ENCODE data around the gene TMEM154.

TMEM154 gene

GRCh38 chr4:152697284-152698088, 17.7 kb upstream of the TMEM154 start:
- TF ChIP-seq ZFX (IDR thresholded peaks at IDR 0.05), result no peak
- no peak overlapping the region for H3K27ac ChIP-seq

- TF ChIP-seq CTCF (conservative IDR thresholded peaks at IDR 0.05), result no peak
- TF ChIP-seq ZFX (IDR thresholded peaks at IDR 0.05), result no peak
- H3K27ac ChIP-seq, result no peak overlapping the region
These were observed 17.0 kb upstream of the TMEM154 start for GRCh38 chr4:152696764-152697261.

- TF ChIP-seq ZFX (IDR thresholded peaks at IDR 0.05), result no peak
- TF ChIP-seq CTCF (conservative IDR thresholded peaks at IDR 0.05), result no peak
These were observed 14.1 kb upstream of the TMEM154 start for GRCh38 chr4:152693871-152694270.

GRCh38 chr4:152691761-152692160, 12.0 kb upstream of the TMEM154 start:
- TF ChIP-seq ZFX (IDR thresholded peaks at IDR 0.05), result no peak
- no peak for TF ChIP-seq CTCF (conservative IDR thresholded peaks at IDR 0.05)
- no peak overlapping the region for H3K27ac ChIP-seq

More at GRCh38 chr4:152693871-152694270, 14.1 kb upstream of the TMEM154 start:
- H3K27ac ChIP-seq, result no peak overlapping the region

- no peak for TF ChIP-seq ZFX (IDR thresholded peaks at IDR 0.05)
- no peak for TF ChIP-seq CTCF (conservative IDR thresholded peaks at IDR 0.05)
- H3K27ac ChIP-seq, result no peak overlapping the region
These were observed 11.2 kb upstream of the TMEM154 start for GRCh38 chr4:152690706-152691651.

- H3K27ac ChIP-seq, result no peak overlapping the region
- TF ChIP-seq CTCF (conservative IDR thresholded peaks at IDR 0.05) (no peak), ZFX (IDR thresholded peaks at IDR 0.05) (no peak)
These were observed 10.1 kb upstream of the TMEM154 start for GRCh38 chr4:152689615-152690501.

GRCh38 chr4:152687974-152688599, 8.3 kb upstream of the TMEM154 start:
- no peak for TF ChIP-seq CTCF (conservative IDR thresholded peaks at IDR 0.05)
- no peak for TF ChIP-seq ZFX (IDR thresholded peaks at IDR 0.05)
- no peak overlapping the region for H3K27ac ChIP-seq
